IMR-90 (cell line): Measurements from ENCODE around the gene WDR48. TPM values are rescaled to one million over a fixed set of nuclear protein-coding genes. Genes with fewer than 3 reads are reported as not detected.

Experiments
- ATAC-seq: fragments of 200-7000 bp; cut with Tn5 transposase; 2 replicates; pipeline ENCODE4 v1.9.1; 2020; ENCODE audit warnings: low read depth, mild to moderate bottlenecking, moderate library complexity
- BruUV-seq: library from RNA; stranded (reverse); fragments of 400-500 nt; replicated peaks from 2 replicates; lab custom pipeline; 2021; lab: Mats Ljungman, UMichigan
- CTCF ChIA-PET: fragments of 300-600 bp; formaldehyde crosslinking; extraction: SDS; loops from one replicate; lab custom pipeline; 2021; ENCODE audit warnings: antibody characterized with exemption; lab: Yijun Ruan, JAX
- POLR2A ChIA-PET: fragments of 300-600 bp; sonication (Branson Sonifier 250); formaldehyde crosslinking; loops from one replicate; lab custom pipeline; 2022; ENCODE audit warnings: antibody characterized with exemption; ENCODE audit not compliant: unreplicated experiment; lab: Charles Lee
- DNase-seq: peaks from one replicate; pipeline ENCODE4 v3.0.0; 2013
- H2AFZ ChIP-seq: replicated peaks from 2 replicates; pipeline ENCODE3; 2013; ENCODE audit warnings: low read length, mild to moderate bottlenecking; ENCODE audit not compliant: poor library complexity
- H2AK5ac ChIP-seq: 2 replicates; pipeline ENCODE4 v1.6.1; 2013; ENCODE audit warnings: low read depth, low read length, inconsistent platforms
- H2AK9ac ChIP-seq: replicated peaks from 2 replicates; pipeline ENCODE3; 2013; ENCODE audit warnings: mild to moderate bottlenecking, low read depth, low read length, moderate library complexity; ENCODE audit not compliant: poor library complexity
- H2BK120ac ChIP-seq: 2 replicates; pipeline ENCODE4 v1.6.1; 2013; ENCODE audit warnings: low read depth, low read length, inconsistent platforms
- H2BK15ac ChIP-seq: 3 replicates; pipeline ENCODE4 v1.6.1; 2013; ENCODE audit warnings: low read depth, low read length, inconsistent platforms
- H2BK20ac ChIP-seq: 2 replicates; pipeline ENCODE4 v1.6.1; 2013; ENCODE audit warnings: low read depth, mild to moderate bottlenecking, inconsistent platforms, low read length, moderate library complexity
- H2BK5ac ChIP-seq: 2 replicates; pipeline ENCODE4 v1.6.1; 2013; ENCODE audit warnings: mild to moderate bottlenecking, low read depth, low read length, inconsistent platforms; ENCODE audit not compliant: poor library complexity, severe bottlenecking
- H3K14ac ChIP-seq: replicated peaks from 2 replicates; pipeline ENCODE4 v1.6.1; 2013; ENCODE audit warnings: low read depth, low read length, inconsistent platforms
- H3K18ac ChIP-seq: 2 replicates; pipeline ENCODE4 v1.6.1; 2013; ENCODE audit warnings: low read depth, low read length, control low read depth
- H3K23ac ChIP-seq: 2 replicates; pipeline ENCODE4 v1.6.1; 2013; ENCODE audit warnings: low read depth, low read length, inconsistent platforms
- H3K27ac ChIP-seq: 2 replicates; pipeline ENCODE4 v1.5.1; 2013; ENCODE audit warnings: mild to moderate bottlenecking, control low read depth, low read length; ENCODE audit not compliant: insufficient read depth
- H3K27me3 ChIP-seq: 2 replicates; pipeline ENCODE4 v1.6.1; 2013; ENCODE audit warnings: low read length; ENCODE audit not compliant: control insufficient read depth, insufficient read depth
- H3K36me3 ChIP-seq: 2 replicates; pipeline ENCODE4 v1.6.1; 2013; ENCODE audit warnings: low read length, mixed read lengths; ENCODE audit not compliant: control insufficient read depth, insufficient read depth
- H3K4ac ChIP-seq: 2 replicates; pipeline ENCODE4 v1.6.1; 2013; ENCODE audit warnings: low read depth, low read length, inconsistent platforms
- H3K4me1 ChIP-seq: 2 replicates; pipeline ENCODE4 v1.6.1; 2013; ENCODE audit warnings: low read length, mixed read lengths; ENCODE audit not compliant: control insufficient read depth, insufficient read depth
- H3K4me2 ChIP-seq: 2 replicates; pipeline ENCODE4 v1.6.1; 2013; ENCODE audit warnings: low read depth, mild to moderate bottlenecking, control low read depth, low read length, moderate library complexity
- H3K4me3 ChIP-seq: 2 replicates; pipeline ENCODE4 v1.5.1; 2013; ENCODE audit warnings: low read depth, mild to moderate bottlenecking, control low read depth, low read length, moderate library complexity; ENCODE audit not compliant: insufficient read depth
- H3K56ac ChIP-seq: 2 replicates; pipeline ENCODE4 v1.6.1; 2013; ENCODE audit warnings: low read length, inconsistent platforms; ENCODE audit not compliant: insufficient read depth; ENCODE audit errors: extremely low read depth
- H3K79me1 ChIP-seq, 2 experiments: 2 replicates each; pipeline ENCODE4 v1.6.1; 2013; ENCODE audit warnings: low read length in 2 of 2, inconsistent platforms in 1 of 2, low read depth in 1 of 2
- H3K9ac ChIP-seq: 2 replicates; pipeline ENCODE4 v1.6.1; 2013; ENCODE audit warnings: low read depth, low read length, control low read depth
- H3K9me1 ChIP-seq: 2 replicates; pipeline ENCODE4 v1.6.1; 2013; ENCODE audit warnings: low read length, inconsistent platforms; ENCODE audit not compliant: insufficient read depth
- H3K9me3 ChIP-seq: 2 replicates; pipeline ENCODE4 v1.6.1; 2013; ENCODE audit warnings: low read length; ENCODE audit not compliant: control insufficient read depth, insufficient read depth
- H4K20me1 ChIP-seq: 2 replicates; pipeline ENCODE4 v1.6.1; 2013; ENCODE audit warnings: low read length, inconsistent platforms; ENCODE audit not compliant: insufficient read depth
- H4K5ac ChIP-seq: 2 replicates; pipeline ENCODE4 v1.6.1; 2013; ENCODE audit warnings: mild to moderate bottlenecking, low read depth, low read length, control low read depth
- H4K8ac ChIP-seq, 2 experiments: 2 replicates each; pipeline ENCODE4 v1.6.1; 2013; ENCODE audit warnings: low read depth in 2 of 2, low read length in 2 of 2, control low read depth in 1 of 2, inconsistent platforms in 1 of 2
- H4K91ac ChIP-seq: 2 replicates; pipeline ENCODE4 v1.6.1; 2013; ENCODE audit warnings: low read depth, low read length, inconsistent platforms; ENCODE audit not compliant: insufficient read depth
- MAFK ChIP-seq: IDR thresholded peaks from 2 replicates; pipeline ENCODE4 v1.6.1; 2012; ENCODE audit warnings: low read depth, low read length, improper control_type of control experiment
- MXI1 ChIP-seq: IDR thresholded peaks from 2 replicates; pipeline ENCODE4 v1.6.1; 2012; ENCODE audit warnings: low read depth, mild to moderate bottlenecking, low read length, moderate library complexity, borderline replicate concordance
- SMC3 ChIP-seq: fragments of 150-350 bp; IDR thresholded peaks from 2 replicates; pipeline ENCODE4 v1.6.1; 2016; ENCODE audit warnings: low read depth, mild to moderate bottlenecking, antibody characterized with exemption, low read length, moderate library complexity
- WGBS, 2 experiments: methylation state at CpG; one replicate each; pipeline versions ENCODE4 v1.1.5 to v1.1.7; 2013; ENCODE audit warnings: missing lambda C conversion rate in 2 of 2; ENCODE audit not compliant: insufficient read length in 1 of 2; ENCODE audit errors: extremely low coverage in 2 of 2; 5-methylcytosine and 5-hydroxymethylcytosine counted together
- dilution Hi-C: fragments of 300-500 bp; cut with HindIII; formaldehyde crosslinking; loops from one replicate; pipeline ENCODE4 v1.14.3; 2018; ENCODE audit warnings: low sequenced_read_pairs; ENCODE audit not compliant: unreplicated experiment
- in situ Hi-C: fragments of 300-500 bp; cut with MboI; formaldehyde crosslinking; loops from 3 replicates; pipeline ENCODE4 v1.14.3; 2019; ENCODE audit warnings: low sequenced_read_pairs, inconsistent platforms, mixed read lengths
- intact Hi-C: fragments of 100-400 bp; cut with micrococcal nuclease; formaldehyde crosslinking; loops from 2 replicates; pipeline ENCODE4 v1.10.0; 2022
- polyA plus RNA-seq, 3 experiments: library from polyadenylated mRNA; depleted of rRNA; stranded (reverse); fragments of >200 nt; gene quantifications; 2 replicates each; pipeline ENCODE4 v1.2.3, GENCODE V29; 2012; ENCODE audit warnings: low replicate concordance in 1 of 3
- total RNA-seq: library from RNA; depleted of rRNA; stranded (reverse); fragments of >200 nt; gene quantifications from 2 replicates; pipeline ENCODE4 v1.2.3, GENCODE V29; 2012

WDR48 gene
- total and polyA plus RNA-seq, 2 of the 4 experiments (the other 2 are of a cell fraction) = 14.4 to 41.2 TPM

- ChIA-PET POLR2A (no interaction called here), CTCF (interaction anchor here (1.1 to 1.4 kb wide), 2 partner anchors 72 to 182 kb away, joined by 3 to 10 read pairs; no protein-coding TSS in a partner anchor)
- ATAC-seq (no peak), DNase-seq (peak; percentile 57)
- Histone ChIP-seq H4K8ac (no peak overlapping the region; a peak in 1 of 4 replicates), H3K9me1 (peaks cover 8% of the 10 kb centered on the region), H3K4me2 (peak overlapping the region; percentile 82), H3K56ac (peak overlapping the region; percentile 43), H2BK120ac (no peak overlapping the region; the same call in 1 of the 2 replicates), H4K20me1 (peaks cover 49% of the 10 kb centered on the region), H2BK20ac (no peak overlapping the region), H3K27ac (peak overlapping the region; percentile 81), H3K14ac (peak overlapping the region; percentile 75), H2BK15ac (no peak overlapping the region), H3K36me3 (no peaks in the 10 kb centered on the region), H2AK5ac (no peak overlapping the region), H4K91ac (no peak overlapping the region), H2BK5ac (peak overlapping the region; percentile 6), H4K5ac (no peak overlapping the region), H3K4me3 (peak overlapping the region; percentile 67), H3K23ac (peak overlapping the region; percentile 85), H3K4ac (peak overlapping the region; percentile 52; the same call in 1 of the 2 replicates), H3K4me1 (peaks cover 4% of the 10 kb centered on the region; the same call in 1 of the 2 replicates), H3K79me1 (peaks cover 13 to 55% of the 10 kb centered on the region in 2 experiments), H3K9me3 (no peaks in the 10 kb centered on the region), H2AK9ac (peak overlapping the region; percentile 87), H3K27me3 (no peaks in the 10 kb centered on the region), H3K9ac (peak overlapping the region; percentile 84), H3K18ac (no peak overlapping the region), H2AFZ (peak overlapping the region; percentile 99)
- dilution Hi-C loops (no loop called here), in situ Hi-C loops (no loop called here), intact Hi-C loops (loop anchor here (2.0 to 5.0 kb wide), 3 partner anchors 61 to 276 kb away; partner anchors contain the start of gene SLC25A38)
- BruUV-seq = no TSS peak
- TF ChIP-seq MXI1 = peak; percentile 72
- TF ChIP-seq MAFK = no peak
- no peak for TF ChIP-seq SMC3
- 5% methylated on average over 7 of the region's 16 CpGs; no CpG with 5 or more reads in 1 of the 2 experiments for WGBS, 2 experiments
These were observed 54.5 kb downstream of the WDR48 start for GRCh38 chr3:39106281-39106811.
